Measurements from ENCODE around the gene RNF217.

RNF217 gene

GRCh38 chr6:125050663-125051318, 88.6 kb downstream of the RNF217 start:
- DNase-seq (ENCODE audit: low read depth): peak; percentile 52
- TF ChIP-seq, protein P1, sequence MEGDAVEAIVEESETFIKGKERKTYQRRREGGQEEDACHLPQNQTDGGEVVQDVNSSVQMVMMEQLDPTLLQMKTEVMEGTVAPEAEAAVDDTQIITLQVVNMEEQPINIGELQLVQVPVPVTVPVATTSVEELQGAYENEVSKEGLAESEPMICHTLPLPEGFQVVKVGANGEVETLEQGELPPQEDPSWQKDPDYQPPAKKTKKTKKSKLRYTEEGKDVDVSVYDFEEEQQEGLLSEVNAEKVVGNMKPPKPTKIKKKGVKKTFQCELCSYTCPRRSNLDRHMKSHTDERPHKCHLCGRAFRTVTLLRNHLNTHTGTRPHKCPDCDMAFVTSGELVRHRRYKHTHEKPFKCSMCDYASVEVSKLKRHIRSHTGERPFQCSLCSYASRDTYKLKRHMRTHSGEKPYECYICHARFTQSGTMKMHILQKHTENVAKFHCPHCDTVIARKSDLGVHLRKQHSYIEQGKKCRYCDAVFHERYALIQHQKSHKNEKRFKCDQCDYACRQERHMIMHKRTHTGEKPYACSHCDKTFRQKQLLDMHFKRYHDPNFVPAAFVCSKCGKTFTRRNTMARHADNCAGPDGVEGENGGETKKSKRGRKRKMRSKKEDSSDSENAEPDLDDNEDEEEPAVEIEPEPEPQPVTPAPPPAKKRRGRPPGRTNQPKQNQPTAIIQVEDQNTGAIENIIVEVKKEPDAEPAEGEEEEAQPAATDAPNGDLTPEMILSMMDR (IDR thresholded peaks at IDR 0.05; ENCODE audit: control insufficient read depth, extremely low read depth, insufficient read depth): no peak

GRCh38 chr6:125053809-125054208, 91.6 kb downstream of the RNF217 start:
- TF ChIP-seq, protein P1 (IDR thresholded peaks at IDR 0.05; ENCODE audit: control insufficient read depth, extremely low read depth, insufficient read depth): no peak
- no peak overlapping the region for H3K4me3 ChIP-seq (ENCODE audit: low read depth, low read length)
- DNase-seq (ENCODE audit: low read depth): no peak

More at GRCh38 chr6:125050663-125051318, 88.6 kb downstream of the RNF217 start:
- no peak overlapping the region for H3K4me3 ChIP-seq (ENCODE audit: low read depth, low read length)

- TF ChIP-seq, protein P1 (IDR thresholded peaks at IDR 0.05; ENCODE audit: control insufficient read depth, extremely low read depth, insufficient read depth): no peak
- DNase-seq (ENCODE audit: low read depth): no peak
- H3K4me3 ChIP-seq (ENCODE audit: low read depth, low read length): no peak overlapping the region
Measured at GRCh38 chr6:125054331-125054730, 92.1 kb downstream of the RNF217 start.

- no peak for DNase-seq (ENCODE audit: low read depth)
- H3K4me3 ChIP-seq (ENCODE audit: low read depth, low read length): no peak overlapping the region
- TF ChIP-seq, protein P1 (IDR thresholded peaks at IDR 0.05; ENCODE audit: control insufficient read depth, extremely low read depth, insufficient read depth): no peak
Measured at GRCh38 chr6:125057392-125058246, 95.4 kb downstream of the RNF217 start.

DNA sequence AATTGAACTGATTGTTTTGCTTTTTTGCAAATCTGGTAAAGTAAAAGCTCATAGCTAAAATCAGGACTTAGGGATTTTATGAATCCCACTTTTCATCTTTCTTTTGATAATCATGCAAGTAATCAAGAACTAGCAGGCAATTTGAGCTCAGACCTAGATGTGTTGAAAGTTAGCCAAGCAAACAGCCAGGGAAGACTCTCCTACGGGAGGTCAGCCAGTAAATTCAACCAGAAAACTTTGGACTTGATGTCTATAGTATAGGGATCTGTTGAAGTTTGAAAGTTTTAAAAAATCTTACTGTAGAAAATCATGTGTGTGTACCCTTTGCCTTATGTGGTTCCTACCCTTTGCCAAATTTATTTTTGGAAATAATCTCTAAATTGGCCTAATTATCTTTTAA, 96.3 kb downstream of the RNF217 start:
- TF ChIP-seq, protein P1 (IDR thresholded peaks at IDR 0.05; ENCODE audit: control insufficient read depth, extremely low read depth, insufficient read depth): no peak
- no peak for DNase-seq (ENCODE audit: low read depth)
- H3K4me3 ChIP-seq (ENCODE audit: low read depth, low read length): no peak overlapping the region

DNA sequence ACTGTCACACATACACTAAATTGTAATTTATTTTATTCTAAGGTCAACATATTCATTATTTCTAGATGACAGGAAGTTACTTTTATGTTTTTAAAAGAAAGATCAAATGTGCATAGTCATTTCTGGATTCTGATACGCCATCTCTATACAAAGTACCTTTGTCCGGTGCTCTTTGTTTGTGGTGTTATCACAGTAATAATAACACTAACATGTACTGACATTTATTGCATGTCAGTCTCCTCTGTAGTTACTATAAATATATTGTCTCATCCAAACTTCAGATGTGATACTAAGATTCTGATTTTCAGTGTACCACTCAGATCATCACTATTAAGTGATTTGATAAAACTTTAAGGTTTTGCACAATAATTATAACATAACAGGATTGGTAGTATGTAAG, 101.1 kb downstream of the RNF217 start:
- no peak overlapping the region for H3K4me3 ChIP-seq (ENCODE audit: low read depth, low read length)
- no peak for DNase-seq (ENCODE audit: low read depth)
- TF ChIP-seq, protein P1 (IDR thresholded peaks at IDR 0.05; ENCODE audit: control insufficient read depth, extremely low read depth, insufficient read depth): no peak

All from LNCaP clone FGC (cell line).